ENCODE measurements around the gene MYL5. TPM values are rescaled to one million over a fixed set of nuclear protein-coding genes. Genes with fewer than 3 reads are reported as not detected.

Gene MYL5
- polyA plus RNA-seq, 1 donor from 2014 or later, result 15.1 TPM

DNA sequence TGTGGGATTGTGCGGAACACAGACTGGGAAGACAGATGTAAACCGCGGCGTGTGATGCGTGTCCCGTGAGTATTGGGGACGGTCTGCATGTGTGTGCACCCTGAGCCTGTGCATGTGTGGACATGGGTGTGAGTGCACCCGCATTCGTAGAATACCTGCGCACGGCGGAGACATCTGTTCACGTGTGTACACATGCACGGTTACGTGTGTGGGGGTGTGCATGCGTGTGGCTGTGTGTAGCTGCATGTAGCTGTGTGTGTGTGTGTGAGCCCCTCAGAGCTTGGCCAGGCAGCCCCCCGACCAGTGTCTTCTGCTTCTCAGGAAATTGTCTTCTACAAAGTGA, 19.9 kb upstream of the MYL5 start:
- no peaks in the 10 kb centered on the region for H3K79me2 ChIP-seq (replicated peaks; ENCODE audit: insufficient read depth, low read length)

DNA sequence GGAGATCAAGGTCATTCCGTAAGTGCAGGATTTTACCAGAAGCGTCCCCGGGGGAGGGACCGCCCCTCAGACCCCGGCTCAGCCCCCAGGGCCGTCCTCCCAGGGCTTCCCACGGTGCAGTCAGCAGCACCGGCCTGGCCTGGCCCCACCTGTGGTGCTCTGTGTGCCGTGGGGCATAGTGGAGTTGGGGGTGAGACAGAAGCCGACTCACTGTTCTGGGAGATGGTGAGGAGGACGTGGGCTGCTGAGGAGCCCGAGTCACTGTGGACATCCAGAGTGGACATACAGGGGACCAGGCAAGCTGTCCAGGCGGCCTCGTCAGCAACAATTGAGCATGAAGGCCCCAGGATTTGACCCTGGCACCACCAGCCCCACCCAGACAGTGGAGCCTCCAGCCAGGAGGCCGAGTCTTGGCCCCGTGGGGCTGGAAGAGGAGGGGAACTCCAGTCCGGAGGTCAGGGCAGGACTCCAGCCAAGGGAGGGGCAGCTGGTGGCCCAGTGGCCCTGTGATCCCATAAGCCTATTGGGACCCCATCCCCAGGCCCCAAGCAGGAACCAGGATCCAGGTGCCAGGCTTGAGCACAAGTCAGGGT, 19.4 kb upstream of the MYL5 start:
- no peak overlapping the region for H3K27ac ChIP-seq (ENCODE audit: low read length)
- no peak overlapping the region for H3K4me3 ChIP-seq (ENCODE audit: low read length)
- H4K20me1 ChIP-seq (ENCODE audit: insufficient read depth), result no peaks in the 10 kb centered on the region
- no peaks in the 10 kb centered on the region for H3K9me2 ChIP-seq (ENCODE audit: insufficient read depth, low read length)
- H3K9ac ChIP-seq (ENCODE audit: low read length), result no peak overlapping the region
- H3F3A ChIP-seq (ENCODE audit: insufficient read depth, low read length, poor library complexity, severe bottlenecking), result no peaks in the 10 kb centered on the region
- no peaks in the 10 kb centered on the region for H3K79me2 ChIP-seq (replicated peaks; ENCODE audit: insufficient read depth, low read length)
- no peaks in the 10 kb centered on the region for H3K27me3 ChIP-seq (ENCODE audit: insufficient read depth, low read depth, low read length)
- H3K4me2 ChIP-seq (ENCODE audit: low read length), result no peak overlapping the region
- H2AFZ ChIP-seq (ENCODE audit: low read depth, low read length), result no peak overlapping the region
- TF ChIP-seq EP300 (conservative IDR thresholded peaks at IDR 0.05; ENCODE audit: poor library complexity, severe bottlenecking), result no peak
- TF ChIP-seq EZH2 (IDR thresholded peaks at IDR 0.05; ENCODE audit: borderline replicate concordance, insufficient read depth, low read length, poor library complexity, severe bottlenecking), result no peak
- TF ChIP-seq SMC3 (conservative IDR thresholded peaks at IDR 0.05; ENCODE audit: poor library complexity), result no peak
- TF ChIP-seq MXI1 (conservative IDR thresholded peaks at IDR 0.05; ENCODE audit: poor library complexity, severe bottlenecking), result no peak
- TF ChIP-seq, protein P1, sequence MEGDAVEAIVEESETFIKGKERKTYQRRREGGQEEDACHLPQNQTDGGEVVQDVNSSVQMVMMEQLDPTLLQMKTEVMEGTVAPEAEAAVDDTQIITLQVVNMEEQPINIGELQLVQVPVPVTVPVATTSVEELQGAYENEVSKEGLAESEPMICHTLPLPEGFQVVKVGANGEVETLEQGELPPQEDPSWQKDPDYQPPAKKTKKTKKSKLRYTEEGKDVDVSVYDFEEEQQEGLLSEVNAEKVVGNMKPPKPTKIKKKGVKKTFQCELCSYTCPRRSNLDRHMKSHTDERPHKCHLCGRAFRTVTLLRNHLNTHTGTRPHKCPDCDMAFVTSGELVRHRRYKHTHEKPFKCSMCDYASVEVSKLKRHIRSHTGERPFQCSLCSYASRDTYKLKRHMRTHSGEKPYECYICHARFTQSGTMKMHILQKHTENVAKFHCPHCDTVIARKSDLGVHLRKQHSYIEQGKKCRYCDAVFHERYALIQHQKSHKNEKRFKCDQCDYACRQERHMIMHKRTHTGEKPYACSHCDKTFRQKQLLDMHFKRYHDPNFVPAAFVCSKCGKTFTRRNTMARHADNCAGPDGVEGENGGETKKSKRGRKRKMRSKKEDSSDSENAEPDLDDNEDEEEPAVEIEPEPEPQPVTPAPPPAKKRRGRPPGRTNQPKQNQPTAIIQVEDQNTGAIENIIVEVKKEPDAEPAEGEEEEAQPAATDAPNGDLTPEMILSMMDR (IDR thresholded peaks at IDR 0.05; ENCODE audit: poor library complexity, severe bottlenecking), result no peak
- H3K9me3 ChIP-seq (ENCODE audit: low read length), result no peaks in the 10 kb centered on the region
- no peaks in the 10 kb centered on the region for H3K36me3 ChIP-seq (ENCODE audit: insufficient read depth, low read length)

More for the DNA sequence above, 19.9 kb upstream of the MYL5 start:
- no peaks in the 10 kb centered on the region for H3K27me3 ChIP-seq (ENCODE audit: insufficient read depth, low read depth, low read length)
- no peaks in the 10 kb centered on the region for H3K9me3 ChIP-seq (ENCODE audit: low read length)
- H4K20me1 ChIP-seq (ENCODE audit: insufficient read depth), result no peaks in the 10 kb centered on the region
- H3K9ac ChIP-seq (ENCODE audit: low read length), result no peak overlapping the region
- no peaks in the 10 kb centered on the region for H3K9me2 ChIP-seq (ENCODE audit: insufficient read depth, low read length)
- TF ChIP-seq EP300 (conservative IDR thresholded peaks at IDR 0.05; ENCODE audit: poor library complexity, severe bottlenecking) (no peak), TAF1 (IDR thresholded peaks at IDR 0.05; ENCODE audit: low read depth) (no peak), POLR2AphosphoS5 (IDR thresholded peaks at IDR 0.05) (no peak), SMC3 (conservative IDR thresholded peaks at IDR 0.05; ENCODE audit: poor library complexity) (no peak), RAD21 (conservative IDR thresholded peaks at IDR 0.05) (no peak), MXI1 (conservative IDR thresholded peaks at IDR 0.05; ENCODE audit: poor library complexity, severe bottlenecking) (no peak), EZH2 (IDR thresholded peaks at IDR 0.05; ENCODE audit: borderline replicate concordance, insufficient read depth, low read length, poor library complexity, severe bottlenecking) (no peak)
- TF ChIP-seq, protein P2, sequence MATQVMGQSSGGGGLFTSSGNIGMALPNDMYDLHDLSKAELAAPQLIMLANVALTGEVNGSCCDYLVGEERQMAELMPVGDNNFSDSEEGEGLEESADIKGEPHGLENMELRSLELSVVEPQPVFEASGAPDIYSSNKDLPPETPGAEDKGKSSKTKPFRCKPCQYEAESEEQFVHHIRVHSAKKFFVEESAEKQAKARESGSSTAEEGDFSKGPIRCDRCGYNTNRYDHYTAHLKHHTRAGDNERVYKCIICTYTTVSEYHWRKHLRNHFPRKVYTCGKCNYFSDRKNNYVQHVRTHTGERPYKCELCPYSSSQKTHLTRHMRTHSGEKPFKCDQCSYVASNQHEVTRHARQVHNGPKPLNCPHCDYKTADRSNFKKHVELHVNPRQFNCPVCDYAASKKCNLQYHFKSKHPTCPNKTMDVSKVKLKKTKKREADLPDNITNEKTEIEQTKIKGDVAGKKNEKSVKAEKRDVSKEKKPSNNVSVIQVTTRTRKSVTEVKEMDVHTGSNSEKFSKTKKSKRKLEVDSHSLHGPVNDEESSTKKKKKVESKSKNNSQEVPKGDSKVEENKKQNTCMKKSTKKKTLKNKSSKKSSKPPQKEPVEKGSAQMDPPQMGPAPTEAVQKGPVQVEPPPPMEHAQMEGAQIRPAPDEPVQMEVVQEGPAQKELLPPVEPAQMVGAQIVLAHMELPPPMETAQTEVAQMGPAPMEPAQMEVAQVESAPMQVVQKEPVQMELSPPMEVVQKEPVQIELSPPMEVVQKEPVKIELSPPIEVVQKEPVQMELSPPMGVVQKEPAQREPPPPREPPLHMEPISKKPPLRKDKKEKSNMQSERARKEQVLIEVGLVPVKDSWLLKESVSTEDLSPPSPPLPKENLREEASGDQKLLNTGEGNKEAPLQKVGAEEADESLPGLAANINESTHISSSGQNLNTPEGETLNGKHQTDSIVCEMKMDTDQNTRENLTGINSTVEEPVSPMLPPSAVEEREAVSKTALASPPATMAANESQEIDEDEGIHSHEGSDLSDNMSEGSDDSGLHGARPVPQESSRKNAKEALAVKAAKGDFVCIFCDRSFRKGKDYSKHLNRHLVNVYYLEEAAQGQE (IDR thresholded peaks at IDR 0.05; ENCODE audit: borderline replicate concordance), result no peak
- TF ChIP-seq, protein P1 (IDR thresholded peaks at IDR 0.05; ENCODE audit: poor library complexity, severe bottlenecking), result no peak
- no peak overlapping the region for H2AFZ ChIP-seq (ENCODE audit: low read depth, low read length)
- H3K4me3 ChIP-seq (ENCODE audit: low read length), result no peak overlapping the region
- no peaks in the 10 kb centered on the region for H3K36me3 ChIP-seq (ENCODE audit: insufficient read depth, low read length)
- H3F3A ChIP-seq (ENCODE audit: insufficient read depth, low read length, poor library complexity, severe bottlenecking), result no peaks in the 10 kb centered on the region
- no peak overlapping the region for H3K27ac ChIP-seq (ENCODE audit: low read length)
- no peak overlapping the region for H3K4me2 ChIP-seq (ENCODE audit: low read length)

Data from neural cell (in vitro differentiated cells).